ENCODE measurements around the gene NECAB2. TPM values are rescaled to one million over a fixed set of nuclear protein-coding genes. Genes with fewer than 3 reads are reported as not detected.

The NECAB2 gene
- total and polyA plus RNA-seq, 4 donors: 0.10 to 0.57 (median 0.39) TPM

- TF ChIP-seq, protein P1, sequence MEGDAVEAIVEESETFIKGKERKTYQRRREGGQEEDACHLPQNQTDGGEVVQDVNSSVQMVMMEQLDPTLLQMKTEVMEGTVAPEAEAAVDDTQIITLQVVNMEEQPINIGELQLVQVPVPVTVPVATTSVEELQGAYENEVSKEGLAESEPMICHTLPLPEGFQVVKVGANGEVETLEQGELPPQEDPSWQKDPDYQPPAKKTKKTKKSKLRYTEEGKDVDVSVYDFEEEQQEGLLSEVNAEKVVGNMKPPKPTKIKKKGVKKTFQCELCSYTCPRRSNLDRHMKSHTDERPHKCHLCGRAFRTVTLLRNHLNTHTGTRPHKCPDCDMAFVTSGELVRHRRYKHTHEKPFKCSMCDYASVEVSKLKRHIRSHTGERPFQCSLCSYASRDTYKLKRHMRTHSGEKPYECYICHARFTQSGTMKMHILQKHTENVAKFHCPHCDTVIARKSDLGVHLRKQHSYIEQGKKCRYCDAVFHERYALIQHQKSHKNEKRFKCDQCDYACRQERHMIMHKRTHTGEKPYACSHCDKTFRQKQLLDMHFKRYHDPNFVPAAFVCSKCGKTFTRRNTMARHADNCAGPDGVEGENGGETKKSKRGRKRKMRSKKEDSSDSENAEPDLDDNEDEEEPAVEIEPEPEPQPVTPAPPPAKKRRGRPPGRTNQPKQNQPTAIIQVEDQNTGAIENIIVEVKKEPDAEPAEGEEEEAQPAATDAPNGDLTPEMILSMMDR (IDR thresholded peaks at IDR 0.05; ENCODE audit: control extremely low read depth, extremely low read depth): peak; percentile 66
- no peak overlapping the region for H3K9ac ChIP-seq (ENCODE audit: insufficient read depth in 1 of 2, low read length in 2 of 2)
- DNase-seq: peak; percentile 56 to 78 (median 69)
Observed at GRCh38 chr16:83926726-83927397, 41.2 kb upstream of the NECAB2 start.

DNA sequence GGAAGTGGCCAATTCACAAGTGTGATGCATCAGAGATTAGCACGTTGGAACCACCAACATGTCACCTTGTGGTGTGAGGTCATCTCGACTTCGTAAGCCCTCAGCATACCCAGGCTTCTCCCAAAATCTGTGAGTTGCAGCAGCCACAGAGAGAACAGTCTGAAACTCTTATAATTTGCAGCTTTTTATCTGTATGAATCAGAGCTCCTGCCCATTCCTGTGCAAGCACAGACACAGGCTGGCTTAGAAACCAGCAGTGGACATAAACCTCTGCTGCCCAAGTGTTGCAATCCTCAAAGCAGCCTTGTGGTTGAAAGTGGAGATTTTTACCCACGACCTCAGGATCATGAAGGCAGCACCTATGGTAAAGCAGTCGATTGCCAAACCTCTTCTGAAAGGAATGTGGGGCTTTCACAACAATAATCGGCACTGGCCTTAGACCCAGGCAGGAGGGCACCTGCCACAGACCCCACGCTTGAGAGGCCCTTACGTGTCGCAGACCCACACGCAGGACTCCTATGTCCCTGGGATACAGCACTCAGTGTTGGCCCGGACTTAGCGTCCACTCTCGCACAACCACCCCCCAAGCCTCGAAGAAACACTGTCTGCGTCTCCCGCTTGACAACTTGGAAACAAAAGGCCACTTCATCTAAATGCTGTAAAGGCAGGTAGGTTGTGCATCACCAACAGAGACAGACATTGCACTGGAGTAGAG, 39.5 kb upstream of the NECAB2 start:
- H3K9me3 ChIP-seq (ENCODE audit: control insufficient read depth in 4 of 4, insufficient read depth in 3 of 4, low read length in 3 of 4): no peaks in the 10 kb centered on the region
- DNase-seq (no peak), ATAC-seq (ENCODE audit: insufficient read depth, low FRiP score) (no peak)
- H3K4me1 ChIP-seq (ENCODE audit: control insufficient read depth in 5 of 5, insufficient read depth in 5 of 5, low read length in 5 of 5): peaks cover 0 to 7% (median 0%) of the 10 kb centered on the region in 5 donors
- H3K4me3 ChIP-seq: no peak overlapping the region
- no peak overlapping the region for H3K9ac ChIP-seq (ENCODE audit: insufficient read depth in 1 of 2, low read length in 2 of 2)
- H3K27ac ChIP-seq (ENCODE audit: low read depth in 1 of 2, low read length in 1 of 2): no peak overlapping the region
- TF ChIP-seq, protein P1 (IDR thresholded peaks at IDR 0.05; ENCODE audit: control extremely low read depth, extremely low read depth): no peak
- peaks cover 0 to 10% (median 0%) of the 10 kb centered on the region in 4 donors for H3K36me3 ChIP-seq (ENCODE audit: control insufficient read depth in 4 of 4, insufficient read depth in 4 of 4, low read length in 4 of 4)
- H3K27me3 ChIP-seq (ENCODE audit: control insufficient read depth in 3 of 3, insufficient read depth in 3 of 3, low read length in 2 of 3): no peaks in the 10 kb centered on the region
- WGBS, 2 donors: 88% methylated on average over 16 of the region's 16 CpGs

More at GRCh38 chr16:83926726-83927397, 41.2 kb upstream of the NECAB2 start:
- ATAC-seq (ENCODE audit: insufficient read depth, low FRiP score): peak; percentile 90
- Histone ChIP-seq H3K36me3 (ENCODE audit: control insufficient read depth in 4 of 4, insufficient read depth in 4 of 4, low read length in 4 of 4) (peaks cover 0 to 15% (median 0%) of the 10 kb centered on the region in 4 donors), H3K4me1 (ENCODE audit: control insufficient read depth in 5 of 5, insufficient read depth in 5 of 5, low read length in 5 of 5) (peaks cover 0 to 7% (median 0%) of the 10 kb centered on the region in 5 donors), H3K4me3 (no peak overlapping the region), H3K27ac (ENCODE audit: low read depth in 1 of 2, low read length in 1 of 2) (peak overlapping the region in 1 of 2 donors; percentile 75), H3K27me3 (ENCODE audit: control insufficient read depth in 3 of 3, insufficient read depth in 3 of 3, low read length in 2 of 3) (no peaks in the 10 kb centered on the region), H3K9me3 (ENCODE audit: control insufficient read depth in 4 of 4, insufficient read depth in 3 of 4, low read length in 3 of 4) (no peaks in the 10 kb centered on the region)
- 25 to 30% methylated on average over 35 of the region's 35 CpGs for WGBS, 2 donors

DNA sequence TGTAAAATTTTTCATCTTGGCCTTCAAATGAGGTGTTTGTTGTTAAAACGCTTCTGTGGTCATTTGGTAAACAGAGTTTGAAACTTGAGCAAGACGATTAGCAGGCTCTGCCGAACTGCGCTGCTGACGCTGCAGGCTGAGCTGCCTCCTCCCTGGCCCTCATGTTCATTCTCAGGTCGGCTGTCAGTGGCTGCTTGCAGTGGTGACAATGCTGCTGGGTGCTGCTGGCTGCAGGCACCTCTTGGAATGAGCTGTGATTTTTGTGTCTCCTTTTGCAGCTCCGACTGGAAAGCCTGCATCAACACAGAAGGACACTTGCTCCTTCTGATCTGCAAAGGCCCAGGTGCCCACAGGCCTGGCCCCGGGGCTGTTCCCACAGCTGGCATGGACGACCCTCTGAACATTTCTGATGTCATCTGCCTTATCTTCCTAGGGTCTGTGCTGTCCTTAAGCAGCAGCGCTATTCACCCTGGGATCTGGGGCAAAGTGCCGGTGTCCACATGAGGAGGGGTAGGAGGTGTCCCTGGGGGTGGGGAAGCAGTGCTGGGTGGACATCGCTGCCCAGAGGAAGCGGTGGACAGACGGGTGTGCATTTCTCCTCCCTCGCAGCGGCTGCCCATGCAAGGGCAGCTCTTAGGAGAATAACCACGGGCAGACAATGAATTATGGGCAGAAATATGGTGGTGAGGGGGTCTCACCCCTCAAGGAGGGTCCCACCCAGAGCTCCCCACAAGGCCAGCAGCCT, 38.1 kb upstream of the NECAB2 start:
- H3K36me3 ChIP-seq (ENCODE audit: control insufficient read depth in 4 of 4, insufficient read depth in 4 of 4, low read length in 4 of 4): peaks cover 0 to 1% (median 0%) of the 10 kb centered on the region in 4 donors
- H3K27me3 ChIP-seq (ENCODE audit: control insufficient read depth in 3 of 3, insufficient read depth in 3 of 3, low read length in 2 of 3): no peaks in the 10 kb centered on the region
- no peak for ATAC-seq (ENCODE audit: insufficient read depth, low FRiP score)
- no peak overlapping the region for H3K4me3 ChIP-seq
- 85 to 92% methylated on average over 17 of the region's 17 CpGs for WGBS, 2 donors
- H3K4me1 ChIP-seq (ENCODE audit: control insufficient read depth in 5 of 5, insufficient read depth in 5 of 5, low read length in 5 of 5): peaks cover 0 to 7% (median 0%) of the 10 kb centered on the region in 5 donors
- no peak overlapping the region for H3K9ac ChIP-seq (ENCODE audit: insufficient read depth in 1 of 2, low read length in 2 of 2)
- TF ChIP-seq, protein P1 (IDR thresholded peaks at IDR 0.05; ENCODE audit: control extremely low read depth, extremely low read depth): no peak
- peak in 1 of 3 donors; percentile 41 for DNase-seq
- no peak overlapping the region for H3K27ac ChIP-seq (ENCODE audit: low read depth in 1 of 2, low read length in 1 of 2)
- no peaks in the 10 kb centered on the region for H3K9me3 ChIP-seq (ENCODE audit: control insufficient read depth in 4 of 4, insufficient read depth in 3 of 4, low read length in 3 of 4)

Measured in lung (tissue), 12 donors.